Iris pigment epithelial cell (primary cell): ENCODE results near the gene CHST5.
"Not testable (repeated sequence)": the region's sequence is repeated elsewhere in the genome, so short reads cannot be mapped to it uniquely, and the experiment has no call there.

ENCODE experiments used
- DNase-seq: peaks from one replicate; pipeline ENCODE4 v3.0.0-alpha.2; 2011; ENCODE audit warnings: low read depth

Gene CHST5

DNA sequence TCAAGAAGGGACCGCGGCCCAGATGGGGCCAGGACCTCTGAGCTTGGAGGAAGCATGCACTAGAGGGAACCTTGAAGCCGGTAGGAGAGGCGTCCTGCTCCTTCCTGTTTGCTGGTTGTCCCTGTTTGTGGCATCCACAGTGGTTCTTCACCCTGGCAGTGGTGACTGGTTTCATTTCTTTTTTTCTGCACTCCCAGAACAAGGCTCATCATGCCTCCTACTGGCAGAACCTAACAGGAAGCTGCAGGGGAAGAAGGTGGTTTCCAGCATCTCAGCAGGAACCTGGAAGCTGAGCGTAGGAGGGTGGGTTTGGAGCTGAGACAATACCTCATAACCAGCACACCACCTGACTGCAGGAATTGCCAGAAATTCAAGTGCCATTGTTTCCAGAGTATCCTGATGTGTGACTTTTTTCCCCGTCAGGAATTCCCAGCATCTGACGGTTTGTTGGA lies 14.3 kb upstream of the CHST5 start:
- peak; percentile 73 for DNase-seq

DNA sequence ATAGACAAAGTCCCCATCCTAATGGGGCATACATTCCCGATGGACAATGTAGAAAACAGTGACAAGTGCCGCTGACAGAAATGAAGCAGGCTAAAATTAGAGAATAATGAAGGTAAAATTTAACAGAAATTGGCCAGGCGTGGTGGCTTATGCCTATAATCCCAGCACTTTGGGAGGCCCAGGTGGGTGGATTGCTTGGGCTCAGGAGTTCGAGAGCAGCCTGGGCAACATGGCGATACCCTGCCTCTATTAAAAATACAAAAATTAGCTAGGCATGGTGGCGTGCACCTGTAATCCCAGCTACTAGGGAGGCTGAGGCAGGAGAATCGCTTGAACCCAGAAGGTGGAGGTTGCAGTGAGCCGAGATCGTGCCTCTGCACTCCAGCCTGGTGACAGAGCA lies 12.5 kb upstream of the CHST5 start:
- not testable (repeated sequence) for DNase-seq

DNA sequence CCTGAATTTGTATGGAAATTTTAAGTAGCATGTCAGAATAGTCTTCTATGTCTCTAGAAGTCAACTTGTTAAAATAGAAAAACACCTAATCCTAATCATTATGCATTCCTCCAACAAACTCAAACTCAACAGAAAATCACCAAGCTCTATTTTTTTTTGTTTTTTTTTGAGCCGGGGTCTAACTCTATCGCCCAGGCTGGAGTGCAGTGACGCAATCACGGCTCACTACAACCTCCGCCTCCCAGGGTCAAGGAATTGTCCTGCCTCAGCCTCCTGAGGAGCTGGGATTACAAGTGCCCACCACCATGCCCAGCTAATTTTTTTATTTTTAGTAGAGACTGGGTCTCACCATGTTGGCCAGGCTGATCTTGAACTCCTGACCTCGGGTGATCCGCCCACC lies 10.4 kb upstream of the CHST5 start:
- no peak for DNase-seq

DNA sequence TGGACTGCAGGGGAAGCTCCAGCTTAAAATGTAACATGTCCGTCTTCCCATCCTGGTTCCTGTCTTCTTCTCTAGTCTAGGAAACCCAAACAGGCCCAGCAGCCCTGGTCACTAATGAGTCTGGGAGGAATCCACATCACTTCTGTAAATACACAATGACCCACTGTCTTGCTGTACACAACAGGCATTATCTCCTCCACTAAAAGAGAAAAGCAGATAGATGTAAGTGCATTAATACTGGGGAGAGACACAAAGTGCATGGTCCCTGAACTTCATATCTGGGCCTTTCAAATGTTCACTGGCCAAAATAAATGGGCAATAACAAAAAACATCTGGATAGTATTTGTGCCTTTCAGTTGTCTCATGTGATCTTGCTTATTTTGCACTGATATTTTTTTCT lies 10.0 kb upstream of the CHST5 start:
- DNase-seq: not testable (repeated sequence)

DNA sequence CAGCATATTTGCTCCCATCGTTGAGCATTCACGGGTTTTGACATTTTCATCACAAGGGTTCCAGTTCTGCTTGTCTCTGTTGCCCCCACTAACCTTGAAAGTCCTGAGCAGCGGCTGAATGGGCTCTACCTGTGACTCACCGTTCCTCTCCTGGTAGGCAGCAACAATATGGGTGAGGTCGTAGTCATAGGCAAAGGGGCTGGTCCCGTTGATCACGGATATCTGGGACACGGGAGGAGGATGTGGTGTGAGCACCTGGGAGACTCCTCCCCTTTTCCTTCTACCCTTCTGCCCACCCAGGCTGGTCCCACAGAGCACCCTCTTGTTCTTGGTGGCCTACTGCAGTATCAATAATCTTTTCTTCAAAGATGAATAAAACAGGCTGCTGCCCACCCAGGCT lies 6.6 kb upstream of the CHST5 start:
- DNase-seq: not testable (repeated sequence)

DNA sequence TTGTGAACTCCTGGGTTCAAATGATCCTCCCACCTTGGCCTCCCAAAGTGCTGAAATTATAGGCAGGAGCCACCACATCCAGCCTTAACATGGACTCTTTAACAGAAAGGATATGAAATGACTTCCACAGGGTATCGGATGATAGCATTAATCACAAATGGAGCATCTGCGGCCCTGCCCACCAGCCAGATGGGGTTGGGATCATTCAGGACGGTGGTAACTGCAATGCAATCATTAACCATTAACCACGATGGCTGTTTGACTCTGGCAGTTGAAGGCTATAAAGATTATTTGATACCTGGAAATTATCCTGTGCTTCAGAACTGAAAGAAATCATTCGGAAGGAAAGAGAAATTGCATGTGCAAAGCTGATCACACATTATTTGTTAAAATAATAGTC lies 5.3 kb upstream of the CHST5 start:
- DNase-seq: no peak

DNA sequence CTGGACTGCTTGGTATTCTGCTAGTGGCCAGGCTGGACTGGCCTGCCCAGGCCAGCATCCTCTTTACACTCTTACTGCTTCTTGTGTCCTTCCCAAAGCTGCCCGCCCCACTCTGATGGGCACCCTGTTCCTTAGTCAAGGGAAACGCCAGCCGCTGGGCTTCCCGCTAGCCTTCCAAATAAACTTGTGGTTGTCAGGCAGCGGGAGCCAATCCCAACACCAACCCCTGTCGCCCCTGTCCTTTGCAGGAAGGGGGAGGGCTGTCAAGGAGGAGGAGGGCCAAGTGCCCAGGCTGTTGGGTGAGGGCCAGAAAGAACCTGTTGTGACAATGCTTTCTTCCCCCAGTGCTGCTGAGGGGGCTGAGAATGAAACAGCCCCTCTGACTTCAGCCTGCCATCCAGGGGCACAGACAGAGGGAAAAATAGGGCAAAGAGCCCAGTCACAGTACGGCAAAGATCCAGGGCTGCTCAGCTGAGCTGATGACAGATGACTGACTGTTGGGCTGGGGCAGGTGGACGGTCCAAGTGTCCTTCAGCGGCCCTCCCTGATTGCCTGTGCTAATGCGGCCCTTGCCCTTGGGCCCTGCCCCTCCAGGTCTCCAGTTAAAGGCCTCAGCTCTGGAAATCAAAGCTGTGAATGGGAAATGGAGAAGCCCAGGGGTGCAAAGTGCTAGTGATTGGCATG lies 3.1 kb upstream of the CHST5 start:
- not testable (repeated sequence) for DNase-seq

DNA sequence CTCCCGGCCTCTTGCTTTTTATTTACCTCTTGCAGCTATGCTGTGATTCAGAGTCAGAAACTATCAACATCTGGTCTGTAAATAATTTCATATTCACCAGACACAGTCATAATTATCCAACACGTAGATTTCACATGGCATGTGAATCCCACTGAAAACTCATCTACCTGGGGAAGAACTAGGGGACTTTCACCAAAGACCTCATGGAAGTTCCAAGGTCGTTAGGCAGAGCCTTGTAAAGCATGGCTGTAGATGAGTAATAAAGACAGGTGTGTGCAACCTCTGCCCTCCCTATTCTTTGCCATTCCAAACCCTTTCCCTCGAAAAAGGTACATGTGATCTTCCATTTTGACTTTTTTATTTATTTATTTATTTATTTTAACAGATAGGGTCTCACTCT lies 1.9 kb upstream of the CHST5 start:
- no peak for DNase-seq

DNA sequence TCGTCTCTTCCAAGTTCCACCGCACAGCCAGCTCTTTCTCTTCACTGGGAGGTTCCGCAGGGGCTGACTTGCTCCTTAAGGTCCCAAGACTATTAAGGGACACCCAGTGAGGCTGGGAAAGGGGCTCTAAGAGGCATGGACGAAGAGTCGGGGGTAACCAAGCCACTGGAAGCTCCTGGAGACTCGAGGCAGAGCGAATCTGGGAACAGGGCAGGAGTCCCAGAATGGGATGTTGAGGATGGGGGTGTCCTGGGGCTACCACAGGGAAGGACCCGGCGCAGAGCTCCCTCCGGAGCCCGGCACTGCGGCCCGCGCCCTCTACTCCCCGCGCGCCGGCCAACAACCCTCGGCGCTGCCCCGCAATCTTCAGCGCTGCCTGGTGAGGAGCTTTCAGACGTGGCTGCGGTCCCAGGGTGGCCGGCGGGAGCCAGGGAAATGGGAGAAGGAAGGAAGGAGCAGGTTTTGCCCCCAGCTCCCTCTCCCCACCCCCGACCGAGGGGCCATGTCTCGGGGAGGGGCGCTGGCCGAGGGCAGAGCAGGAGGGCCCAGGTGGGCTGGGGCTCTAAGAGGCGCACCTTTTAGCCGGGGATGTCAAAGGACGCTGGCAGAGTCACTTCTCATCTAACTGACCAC lies 581 bp downstream of the CHST5 start:
- DNase-seq: no peak

DNA sequence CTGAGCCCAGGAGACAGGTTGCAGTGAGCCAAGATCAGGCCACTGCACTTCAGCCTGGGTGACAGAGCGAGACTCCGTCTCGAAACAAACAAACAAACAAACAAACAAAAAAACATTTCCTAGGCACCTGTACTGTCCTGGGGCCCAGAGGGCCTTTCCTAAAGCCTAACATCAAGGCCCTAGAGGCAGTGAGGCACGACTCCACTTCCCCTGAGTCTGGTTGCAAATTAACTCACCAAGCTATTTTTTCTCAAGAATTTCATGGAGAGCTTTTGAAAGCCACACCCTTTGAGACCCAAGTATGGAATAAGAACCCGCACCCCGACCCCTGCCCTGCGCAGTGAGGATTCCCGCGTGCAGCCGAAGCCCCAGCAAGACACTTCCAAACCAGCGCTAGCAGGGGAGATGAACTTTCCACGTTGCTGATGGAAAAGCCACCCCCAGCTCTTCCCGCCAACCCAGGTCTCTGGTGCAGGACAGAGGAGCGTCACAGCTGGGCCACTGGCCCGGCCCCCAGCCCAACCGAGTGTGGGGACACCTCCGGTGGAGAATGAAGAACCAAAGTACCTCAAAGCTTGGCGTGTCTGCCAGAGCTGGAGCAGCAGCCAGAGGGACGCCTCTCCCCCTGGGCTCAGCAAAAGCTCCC lies 1.2 kb downstream of the CHST5 start:
- DNase-seq: no peak

DNA sequence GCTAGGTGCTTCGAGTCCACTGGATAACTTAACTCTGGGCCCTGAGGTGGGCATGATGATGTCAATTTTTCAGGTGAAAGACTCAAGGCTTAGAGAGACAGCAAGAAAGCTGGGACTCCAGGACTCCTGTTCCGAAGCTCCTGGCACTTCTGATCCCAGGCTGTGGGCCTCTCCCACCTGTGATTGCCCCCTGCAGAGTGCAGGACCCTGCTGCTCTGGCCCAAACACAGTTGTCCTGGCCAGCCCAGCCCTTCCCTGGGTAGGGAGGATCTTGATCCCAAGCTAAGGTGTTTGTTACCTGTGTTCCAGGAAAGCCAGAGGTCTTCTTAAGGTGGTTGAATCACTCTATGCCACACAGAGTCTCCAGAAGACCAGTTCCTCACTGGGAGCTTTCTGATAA lies 3.1 kb downstream of the CHST5 start:
- DNase-seq: no peak

DNA sequence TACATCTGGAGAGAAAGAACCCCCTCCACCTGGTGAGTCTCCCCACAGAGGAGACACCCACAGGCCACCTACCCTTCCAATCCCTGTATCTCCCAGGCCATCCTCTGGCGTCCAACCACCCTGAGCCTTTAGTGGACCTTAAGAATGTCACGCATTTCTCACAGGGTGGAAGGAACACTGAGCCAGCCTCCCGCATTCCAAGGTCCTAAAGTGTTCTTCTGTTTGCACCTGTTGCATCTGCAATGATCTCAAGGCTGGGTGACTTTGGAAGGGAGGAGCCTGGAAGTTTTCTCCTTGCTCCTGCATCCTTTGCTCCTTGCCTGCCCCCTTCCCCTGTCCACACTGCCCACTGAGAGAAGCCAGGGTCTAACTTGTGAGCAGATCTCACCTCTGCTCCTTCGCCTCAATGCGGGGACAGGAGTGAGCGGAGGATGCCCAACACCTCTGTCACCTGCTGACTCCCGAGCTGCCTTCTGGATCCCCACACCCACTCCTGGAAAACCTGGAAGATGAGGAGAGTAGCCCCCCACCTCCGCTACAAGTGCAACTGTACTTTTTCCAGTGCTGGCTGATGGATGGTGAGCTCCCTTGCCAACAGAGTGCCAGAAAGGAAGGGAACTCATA lies 3.7 kb downstream of the CHST5 start:
- no peak for DNase-seq

DNA sequence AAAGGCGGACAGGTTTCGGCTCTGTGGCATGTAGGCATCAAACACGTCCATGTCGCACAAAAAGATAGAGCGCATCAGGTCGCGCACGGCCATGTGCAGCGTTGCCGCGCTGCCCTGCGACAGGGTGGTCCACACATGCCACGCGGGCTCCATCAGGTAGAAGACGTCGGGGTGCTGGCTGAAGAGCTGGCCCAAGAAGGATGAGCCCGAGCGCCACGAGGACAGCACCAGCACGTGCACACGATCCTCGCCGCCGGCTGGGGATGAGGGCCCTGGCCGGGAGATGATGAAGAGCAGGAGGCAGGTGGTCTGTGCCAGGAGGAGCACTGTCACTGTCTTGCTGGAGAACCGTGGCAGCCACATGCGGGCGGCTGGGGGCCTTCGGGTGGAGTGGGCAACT lies 5.9 kb downstream of the CHST5 start:
- DNase-seq: no peak

DNA sequence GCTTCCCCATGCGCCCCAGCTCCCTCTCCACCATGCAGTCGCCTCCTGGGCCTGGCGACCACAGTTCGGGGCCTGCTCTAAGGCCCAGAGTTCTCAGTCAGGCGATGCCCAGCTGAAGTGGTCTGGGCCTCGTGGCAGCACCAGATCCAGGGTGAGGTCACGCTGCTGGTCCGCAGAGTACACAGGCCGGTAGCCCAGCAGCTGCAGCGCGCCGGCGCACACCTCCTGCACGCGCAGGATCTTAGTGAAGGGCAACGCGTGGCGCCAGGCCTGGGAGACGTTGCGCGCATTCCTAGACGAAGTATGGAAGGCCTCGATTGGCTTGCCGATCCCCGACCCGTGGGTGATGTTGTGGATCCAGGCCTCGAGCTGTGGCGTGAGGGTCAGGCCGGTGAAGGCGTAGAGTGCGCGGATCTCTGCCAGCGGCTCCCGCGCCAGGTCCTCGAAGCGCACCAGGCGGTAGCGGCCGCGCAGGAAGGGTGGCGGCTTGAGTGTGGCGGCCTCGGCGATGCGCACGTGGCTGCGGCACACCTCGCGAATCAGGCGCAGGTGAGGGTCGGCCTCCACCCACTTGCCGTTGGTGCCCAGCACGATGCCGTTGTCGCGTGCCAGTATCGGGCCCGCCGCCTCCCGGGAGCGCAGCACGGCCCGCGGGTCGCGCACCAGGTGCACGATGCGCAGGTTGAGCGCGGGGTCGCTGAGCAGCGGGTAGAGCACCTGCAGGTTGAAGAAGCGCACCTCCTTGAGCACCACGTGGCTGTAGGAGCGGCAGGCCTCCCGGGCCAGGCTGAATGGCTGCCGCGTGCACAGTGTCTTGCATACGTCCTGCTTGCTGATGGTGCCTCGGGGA lies 6.6 kb downstream of the CHST5 start:
- no peak for DNase-seq

DNA sequence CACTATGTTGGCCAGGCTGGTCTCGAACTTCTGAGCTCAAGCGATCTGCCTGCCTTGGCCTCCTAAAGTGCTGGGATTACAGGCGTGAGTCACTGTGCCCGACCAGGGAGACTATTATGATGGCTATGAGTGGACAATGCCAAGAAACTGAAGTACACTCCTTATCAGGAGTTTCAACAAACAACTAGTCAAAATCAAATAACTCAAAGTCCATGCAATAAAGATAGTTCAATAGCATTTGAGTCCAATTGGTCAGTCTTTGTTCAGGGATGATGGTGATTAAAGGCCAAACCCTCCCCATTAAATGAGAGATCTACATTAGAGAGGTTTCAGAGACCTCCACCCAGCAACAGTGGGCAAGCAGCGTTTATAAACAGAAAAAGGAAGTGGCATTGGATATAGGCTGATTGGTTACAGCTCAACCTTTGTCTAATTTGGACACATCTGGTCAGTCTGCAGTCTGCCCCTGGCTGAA lies 8.0 kb downstream of the CHST5 start:
- DNase-seq: no peak

DNA sequence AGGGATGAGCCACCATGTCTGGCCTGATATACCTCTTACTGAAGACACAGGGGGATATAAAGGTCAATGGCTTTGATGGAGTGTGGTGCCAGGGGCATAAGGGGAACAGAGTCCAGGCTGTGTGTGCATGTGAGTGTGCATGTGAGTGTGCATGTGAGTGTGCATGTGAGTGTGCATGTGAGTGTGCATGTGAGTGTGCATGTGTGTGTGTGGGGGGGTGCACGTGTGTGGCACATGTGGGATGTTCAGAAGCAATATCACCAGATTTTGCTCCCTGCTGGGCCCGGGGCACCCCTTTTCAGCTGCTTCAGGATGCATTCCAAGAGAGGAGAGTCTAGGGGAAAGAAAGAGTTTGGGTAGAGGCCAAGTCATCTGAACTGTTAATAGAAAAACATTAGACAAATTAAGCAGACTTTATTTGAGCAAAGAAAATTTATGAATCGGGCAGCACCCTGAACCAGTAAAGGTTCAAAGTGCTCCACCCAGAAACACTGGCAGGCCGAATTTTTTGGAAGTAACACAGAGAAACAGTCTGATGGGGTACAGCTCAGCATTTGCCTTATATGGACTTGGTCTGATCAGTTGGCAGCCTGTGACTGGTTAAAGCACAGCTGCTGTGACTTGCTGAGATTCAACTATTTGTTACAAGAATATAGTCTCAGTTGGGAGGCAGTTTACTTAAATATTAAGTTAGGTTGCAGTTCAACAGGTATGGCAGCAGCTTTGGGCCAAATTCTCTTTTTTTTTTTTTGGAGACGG lies 9.7 kb downstream of the CHST5 start:
- no peak for DNase-seq

DNA sequence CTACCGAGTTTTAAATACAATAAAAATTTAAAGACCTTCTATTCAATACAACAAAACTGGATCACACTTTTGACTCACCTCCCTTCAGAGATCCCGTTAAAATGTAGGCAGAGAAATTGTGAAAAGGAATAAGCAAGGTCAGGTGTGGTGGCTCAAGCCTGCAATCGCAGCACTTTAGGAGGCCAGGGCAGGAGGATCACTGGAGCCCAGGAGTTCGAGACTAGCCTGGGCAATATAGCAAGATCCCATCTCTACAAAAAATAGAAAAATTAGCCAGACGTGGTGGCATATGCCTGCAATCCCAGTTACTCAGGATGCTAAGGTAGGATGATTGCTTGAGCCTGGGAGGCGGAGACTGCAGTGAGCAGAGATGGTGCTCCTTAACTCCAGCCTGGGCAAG lies 16.7 kb downstream of the CHST5 start:
- no peak for DNase-seq

DNA sequence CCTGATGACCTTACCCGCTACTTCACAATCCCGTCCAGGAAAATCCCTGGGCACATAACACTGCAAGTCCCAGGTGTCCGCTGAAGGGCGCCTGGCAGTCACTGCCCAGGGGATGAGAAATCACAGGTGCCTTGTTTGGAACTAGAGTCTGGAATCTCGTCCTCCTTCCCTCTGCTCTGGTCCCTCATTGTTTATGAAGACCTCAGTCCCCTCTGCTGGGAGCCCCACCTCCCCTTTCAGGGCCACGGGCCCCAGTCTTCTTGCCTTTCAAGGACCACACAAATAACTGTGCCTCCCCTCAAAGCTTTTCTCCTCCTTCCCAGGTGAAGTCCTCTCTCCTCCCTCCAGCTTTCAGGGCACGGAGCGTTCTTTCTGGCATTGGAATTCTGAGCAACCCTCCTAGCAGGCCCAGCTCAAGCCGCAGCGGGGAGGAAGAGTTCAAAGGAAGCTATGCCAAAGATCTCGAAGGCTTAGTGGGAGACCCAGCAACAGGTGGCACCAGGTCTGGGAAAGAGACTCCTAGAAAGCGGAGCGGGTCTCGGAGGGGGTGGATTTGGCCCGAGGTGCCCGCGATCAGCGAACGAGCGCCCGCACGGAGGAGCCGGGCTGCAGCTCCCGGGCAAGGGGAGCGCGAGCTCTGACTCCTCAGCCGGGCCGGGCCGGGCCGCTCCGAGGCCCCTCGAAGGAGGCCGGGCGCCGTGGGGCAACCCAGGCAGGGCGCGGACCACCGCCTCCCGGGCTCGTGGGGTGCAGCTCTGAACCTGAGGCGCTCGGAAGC lies 19.5 kb downstream of the CHST5 start:
- not testable (repeated sequence) for DNase-seq

DNA sequence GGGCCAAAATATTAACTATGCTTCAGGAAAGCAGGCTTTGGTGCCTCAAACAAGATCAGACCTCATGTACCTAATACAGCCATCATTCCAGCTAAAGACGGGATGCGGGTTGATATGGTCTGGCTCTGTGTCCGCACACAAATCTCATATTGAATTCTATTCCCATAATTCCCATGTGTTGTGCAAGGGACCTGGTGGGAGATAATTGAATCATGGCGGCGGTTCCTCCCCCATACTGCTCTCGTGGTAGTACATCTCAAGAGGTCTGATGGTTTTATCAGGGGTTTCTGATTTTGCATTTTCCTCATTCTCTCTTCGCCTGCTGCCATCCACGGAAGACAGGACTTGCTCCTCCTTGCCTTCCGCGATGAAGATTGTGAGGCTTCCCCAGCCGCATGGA lies 21.6 kb downstream of the CHST5 start:
- no peak for DNase-seq

DNA sequence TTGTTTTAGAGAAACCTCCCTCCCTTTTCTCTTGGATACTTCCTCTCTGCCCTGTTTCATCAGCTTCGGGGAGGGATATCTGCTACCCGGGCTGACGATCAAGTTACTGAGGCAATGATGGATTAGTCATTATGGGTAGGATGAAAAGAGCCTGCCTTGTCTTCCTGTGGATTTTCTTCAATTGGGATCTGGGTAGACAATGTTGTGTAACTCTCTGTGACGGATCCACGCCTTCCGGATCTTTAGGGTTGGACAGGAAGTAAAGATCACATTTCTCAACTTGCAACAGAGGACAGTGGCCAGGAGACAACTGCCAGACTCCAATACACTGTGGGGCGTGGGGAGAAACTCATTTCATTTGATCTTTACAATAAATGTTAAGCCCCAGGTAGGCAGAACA lies 29.3 kb downstream of the CHST5 start:
- peak; percentile 95 for DNase-seq
